A549 (cell line): ENCODE data around the gene DEF6. TPM values are rescaled to one million over a fixed set of nuclear protein-coding genes. Genes with fewer than 3 reads are reported as not detected.
"Not testable (repeated sequence)": the region's sequence is repeated elsewhere in the genome, so short reads cannot be mapped to it uniquely, and the experiment has no call there.

Experiments used
- ATAC-seq, 2 experiments: fragments of 200-7000 bp in 1 of 2; fragments of >200 bp in 1 of 2; cut with Nextera tagmentation in 1 of 2; cut with Tn5 transposase in 1 of 2; 3 replicates each; pipeline versions ENCODE4 v1.8.0 to v1.9.1; 2018 to 2020; ENCODE audit warnings: mild to moderate bottlenecking in 1 of 2, moderate library complexity in 1 of 2
- CTCF ChIA-PET: fragments of 300-600 bp; sonication (Branson Sonifier 250); formaldehyde crosslinking; extraction: SDS; loops from one replicate; lab custom pipeline; 2021; ENCODE audit warnings: antibody characterized with exemption, inconsistent platforms; lab: Yijun Ruan, JAX
- POLR2A ChIA-PET: fragments of 350-600 bp; formaldehyde crosslinking; extraction: SDS; loops from one replicate; lab custom pipeline; 2021; ENCODE audit warnings: antibody characterized with exemption, inconsistent platforms; lab: Yijun Ruan, JAX
- DNase-seq, 2 experiments: peaks; one replicate each; pipeline versions ENCODE4 v3.0.0 to v3.0.0-alpha.2; 2011 to 2016; ENCODE audit warnings: low read depth in 1 of 2, low spot score in 1 of 2
- FAIRE-seq: peaks from 2 replicates; lab custom pipeline; 2011; peaks lifted over from hg19 to GRCh38; lab: Jason Lieb, UNC
- H3K27ac ChIP-seq, 2 experiments: fragments of >200 bp; sonication (Bioruptor Twin); formaldehyde crosslinking; 3 replicates each; pipeline ENCODE4 v1.5.1; 2016 to 2017
- H3K4me1 ChIP-seq: fragments of >200 bp; sonication (Bioruptor Twin); formaldehyde crosslinking; 3 replicates; pipeline ENCODE4 v1.6.1; 2016
- H3K4me2 ChIP-seq: fragments of >200 bp; sonication (Bioruptor Twin); formaldehyde crosslinking; 3 replicates; pipeline ENCODE4 v1.6.1; 2016
- H3K4me3 ChIP-seq: fragments of >200 bp; sonication (Bioruptor Twin); formaldehyde crosslinking; 3 replicates; pipeline ENCODE4 v1.5.1; 2016
- H3K9me3 ChIP-seq: fragments of >200 bp; sonication (Bioruptor Twin); formaldehyde crosslinking; 3 replicates; pipeline ENCODE4 v1.6.1; 2016
- CHD4 ChIP-seq: fragments of 200-600 bp; sonication (generic); IDR thresholded peaks from 2 replicates; pipeline ENCODE4 v1.6.1; 2016; ENCODE audit warnings: antibody characterized with exemption, mild to moderate bottlenecking, borderline replicate concordance
- ESRRA ChIP-seq: fragments of 150-350 bp; IDR thresholded peaks from 2 replicates; pipeline ENCODE4 v1.6.1; 2014; ENCODE audit warnings: mild to moderate bottlenecking, low read length, borderline replicate concordance
- HEYL ChIP-seq: fragments of 250-450 bp; sonication (Bioruptor Pico); IDR thresholded peaks from 2 replicates; pipeline ENCODE4 v1.8.0; 2021; ENCODE audit warnings: mild to moderate bottlenecking, moderate library complexity
- HOXB5 ChIP-seq: fragments of 250-450 bp; sonication (Bioruptor Pico); IDR thresholded peaks from 2 replicates; pipeline ENCODE4 v1.5.0; 2020; ENCODE audit warnings: mild to moderate bottlenecking, moderate library complexity
- MAFK ChIP-seq: fragments of 450-650 bp; IDR thresholded peaks from 2 replicates; pipeline ENCODE4 v1.6.1; 2014; ENCODE audit not compliant: partially characterized antibody
- POLR2A ChIP-seq: IDR thresholded peaks from 2 replicates; pipeline ENCODE4 v1.6.1; 2012; ENCODE audit warnings: mild to moderate bottlenecking, low read length
- RCOR1 ChIP-seq: fragments of 150-350 bp; IDR thresholded peaks from 2 replicates; pipeline ENCODE4 v1.6.1; 2014; ENCODE audit warnings: antibody characterized with exemption, low read length, low read depth
- TFCP2L1 ChIP-seq: fragments of 250-450 bp; sonication (Bioruptor Pico); IDR thresholded peaks from 2 replicates; pipeline ENCODE4 v1.5.0; 2021; ENCODE audit warnings: mild to moderate bottlenecking
- ZFP36 ChIP-seq: fragments of 450-650 bp; IDR thresholded peaks from 2 replicates; pipeline ENCODE4 v1.6.1; 2014; ENCODE audit warnings: borderline replicate concordance; ENCODE audit not compliant: partially characterized antibody
- WGBS: methylation state at CpG from one replicate; pipeline ENCODE4 v1.1.6; 2017; ENCODE audit errors: missing lambda C conversion rate; 5-methylcytosine and 5-hydroxymethylcytosine counted together
- polyA plus RNA-seq, 4 experiments: library from polyadenylated mRNA; depleted of rRNA in 3 of 4; stranded (reverse); fragments of >200 nt; fragmentation: RNase III in 1 of 4; extraction: RNeasy Plus Mini Kit Qiagen cat#74134 plus additional on column Dnase treatment in 1 of 4; gene quantifications; 2 replicates in 3 of 4; 3 replicates in 1 of 4; pipeline ENCODE4 v1.2.3, GENCODE V29; 2011 to 2017
- TF ChIP-seq, protein P1 (sequence below): fragments of 150-350 bp; IDR thresholded peaks from 2 replicates; pipeline ENCODE4 v1.6.1; 2014; ENCODE audit warnings: low read depth, mild to moderate bottlenecking, low read length
- TF ChIP-seq, protein P2 (sequence below): fragments of >200 bp; sonication (Bioruptor Twin); formaldehyde crosslinking; IDR thresholded peaks from 3 replicates; pipeline ENCODE4 v1.5.1; 2016
- TF ChIP-seq, protein P3 (sequence below): fragments of >200 bp; sonication (Bioruptor Twin); formaldehyde crosslinking; IDR thresholded peaks from 3 replicates; pipeline ENCODE4 v1.6.1; 2016

The DEF6 gene
- polyA plus RNA-seq, 2 of the 4 experiments (the other 2 are of a cell fraction) = 0.05 TPM

DNA sequence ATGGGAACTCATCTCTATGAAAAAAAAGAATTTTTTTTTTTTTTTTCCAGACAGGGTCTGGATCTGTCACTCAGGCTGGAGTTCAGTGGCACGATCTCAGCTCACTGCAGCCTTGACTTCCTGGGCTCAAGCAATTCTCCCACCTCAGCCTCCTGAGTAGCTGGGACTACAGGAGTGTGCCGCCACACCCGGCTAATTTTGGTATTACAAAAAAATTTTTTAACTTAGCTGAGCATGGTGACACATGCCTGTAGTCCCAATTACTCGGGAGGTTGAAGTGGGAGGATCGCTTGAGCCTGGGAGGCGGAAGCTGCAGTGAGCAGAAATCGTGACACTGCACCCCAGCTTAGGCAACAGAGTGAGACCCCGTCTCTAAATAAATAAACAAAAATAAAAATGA is 7.5 kb downstream of the DEF6 start (continued):
- TF ChIP-seq, protein P1, sequence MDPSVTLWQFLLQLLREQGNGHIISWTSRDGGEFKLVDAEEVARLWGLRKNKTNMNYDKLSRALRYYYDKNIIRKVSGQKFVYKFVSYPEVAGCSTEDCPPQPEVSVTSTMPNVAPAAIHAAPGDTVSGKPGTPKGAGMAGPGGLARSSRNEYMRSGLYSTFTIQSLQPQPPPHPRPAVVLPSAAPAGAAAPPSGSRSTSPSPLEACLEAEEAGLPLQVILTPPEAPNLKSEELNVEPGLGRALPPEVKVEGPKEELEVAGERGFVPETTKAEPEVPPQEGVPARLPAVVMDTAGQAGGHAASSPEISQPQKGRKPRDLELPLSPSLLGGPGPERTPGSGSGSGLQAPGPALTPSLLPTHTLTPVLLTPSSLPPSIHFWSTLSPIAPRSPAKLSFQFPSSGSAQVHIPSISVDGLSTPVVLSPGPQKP = no peak
- TF ChIP-seq HOXB5 = no peak
- TF ChIP-seq, all 56 proteins: peak for 0

DNA sequence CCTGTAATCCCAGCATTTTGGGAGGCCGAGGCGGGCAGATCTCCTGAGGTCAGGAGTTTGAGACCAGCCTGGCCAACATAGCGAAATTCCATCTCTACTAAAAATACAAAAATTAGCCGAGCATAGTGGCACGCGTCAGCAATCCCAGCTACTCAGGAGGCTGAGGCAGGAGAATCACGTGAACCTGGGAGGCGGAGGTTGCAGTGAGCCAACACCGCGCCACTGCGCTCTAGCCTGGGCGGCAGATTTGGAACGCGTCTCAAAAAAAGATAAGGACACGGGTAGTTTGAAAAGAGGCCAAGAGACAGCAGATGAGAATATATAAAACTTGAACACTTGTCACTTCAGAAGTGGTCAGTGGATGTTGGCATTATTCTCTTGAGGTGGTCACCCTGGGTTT is 9.5 kb downstream of the DEF6 start:
- 85% methylated on average over 15 of the region's 15 CpGs for WGBS
- FAIRE-seq, ATAC-seq, H3K4me2 ChIP-seq, H3K4me3 ChIP-seq, H3K27ac ChIP-seq, DNase-seq, H3K4me1 ChIP-seq, H3K9me3 ChIP-seq, POLR2A ChIA-PET: not testable (repeated sequence)
- CTCF ChIA-PET = interaction anchor here (0.5 to 1.4 kb wide), 4 partner anchors 11 to 38 kb away, joined by 3 to 5 read pairs (median 3); no protein-coding TSS in a partner anchor

DNA sequence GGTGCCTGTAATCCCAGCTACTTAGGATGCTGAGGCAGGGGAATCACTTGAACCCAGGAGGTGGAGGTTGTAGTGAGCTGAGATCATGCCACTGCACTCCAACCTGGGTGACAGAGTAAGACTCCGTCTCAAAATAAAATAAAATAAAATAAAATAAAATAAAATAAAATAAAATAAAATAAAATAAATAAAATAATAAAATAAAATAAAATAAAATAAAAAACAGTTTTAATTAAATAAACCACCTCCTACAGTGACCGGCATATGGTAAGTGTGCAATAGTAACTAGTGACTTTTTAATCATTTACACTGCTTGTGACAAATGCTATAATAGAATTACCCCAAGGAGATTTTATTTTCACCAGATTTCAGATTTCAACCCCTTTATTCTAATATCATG is 10.9 kb downstream of the DEF6 start:
- H3K9me3 ChIP-seq, H3K4me2 ChIP-seq, FAIRE-seq, DNase-seq, POLR2A ChIA-PET, ATAC-seq, H3K27ac ChIP-seq, H3K4me3 ChIP-seq, H3K4me1 ChIP-seq: not testable (repeated sequence)
- CTCF ChIA-PET = interaction anchor here (0.6 to 1.4 kb wide), 6 partner anchors 12 to 893 kb away, joined by 3 to 5 read pairs (median 3); no protein-coding TSS in a partner anchor
- 89% methylated on average over 2 of the region's 2 CpGs for WGBS

DNA sequence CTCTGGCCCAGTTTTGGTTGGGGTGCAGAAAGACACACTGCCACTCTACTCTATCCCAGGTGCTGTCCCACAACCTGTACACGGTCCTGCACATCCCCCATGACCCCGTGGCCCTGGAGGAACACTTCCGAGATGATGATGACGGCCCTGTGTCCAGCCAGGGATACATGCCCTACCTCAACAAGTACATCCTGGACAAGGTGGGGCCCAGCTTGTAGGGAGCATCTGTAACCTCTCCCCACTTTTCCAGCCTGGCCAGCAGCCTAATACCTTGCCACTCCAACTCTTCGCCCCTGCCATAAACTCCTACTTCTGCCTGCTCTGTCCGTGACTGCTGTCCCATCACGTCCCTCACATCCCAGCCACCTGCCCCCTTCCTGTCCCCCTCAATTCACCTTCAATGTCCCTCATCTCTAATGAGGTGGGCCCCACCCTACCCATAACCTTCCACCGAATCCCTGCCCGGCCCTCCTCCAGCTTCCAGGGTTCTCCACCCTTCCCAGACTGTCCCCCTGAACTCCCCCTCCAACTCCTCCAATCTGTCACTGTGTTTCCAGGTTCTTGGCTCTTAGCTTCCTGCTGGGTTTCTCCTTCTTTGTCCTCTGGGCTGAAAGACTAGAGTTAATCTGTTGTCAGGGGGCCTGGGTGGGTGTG is 12.1 kb downstream of the DEF6 start:
- Histone ChIP-seq H3K27ac (no peak overlapping the region), H3K9me3 (no peaks in the 10 kb centered on the region), H3K4me1 (no peaks in the 10 kb centered on the region), H3K4me3 (no peak overlapping the region), H3K4me2 (no peak overlapping the region)
- 60% methylated on average over 7 of the region's 9 CpGs for WGBS
- DNase-seq (no peak), ATAC-seq (no peak), FAIRE-seq (no peak)
- no peak for TF ChIP-seq RCOR1
- TF ChIP-seq, protein P2, sequence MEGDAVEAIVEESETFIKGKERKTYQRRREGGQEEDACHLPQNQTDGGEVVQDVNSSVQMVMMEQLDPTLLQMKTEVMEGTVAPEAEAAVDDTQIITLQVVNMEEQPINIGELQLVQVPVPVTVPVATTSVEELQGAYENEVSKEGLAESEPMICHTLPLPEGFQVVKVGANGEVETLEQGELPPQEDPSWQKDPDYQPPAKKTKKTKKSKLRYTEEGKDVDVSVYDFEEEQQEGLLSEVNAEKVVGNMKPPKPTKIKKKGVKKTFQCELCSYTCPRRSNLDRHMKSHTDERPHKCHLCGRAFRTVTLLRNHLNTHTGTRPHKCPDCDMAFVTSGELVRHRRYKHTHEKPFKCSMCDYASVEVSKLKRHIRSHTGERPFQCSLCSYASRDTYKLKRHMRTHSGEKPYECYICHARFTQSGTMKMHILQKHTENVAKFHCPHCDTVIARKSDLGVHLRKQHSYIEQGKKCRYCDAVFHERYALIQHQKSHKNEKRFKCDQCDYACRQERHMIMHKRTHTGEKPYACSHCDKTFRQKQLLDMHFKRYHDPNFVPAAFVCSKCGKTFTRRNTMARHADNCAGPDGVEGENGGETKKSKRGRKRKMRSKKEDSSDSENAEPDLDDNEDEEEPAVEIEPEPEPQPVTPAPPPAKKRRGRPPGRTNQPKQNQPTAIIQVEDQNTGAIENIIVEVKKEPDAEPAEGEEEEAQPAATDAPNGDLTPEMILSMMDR = no peak
- TF ChIP-seq, protein P3, sequence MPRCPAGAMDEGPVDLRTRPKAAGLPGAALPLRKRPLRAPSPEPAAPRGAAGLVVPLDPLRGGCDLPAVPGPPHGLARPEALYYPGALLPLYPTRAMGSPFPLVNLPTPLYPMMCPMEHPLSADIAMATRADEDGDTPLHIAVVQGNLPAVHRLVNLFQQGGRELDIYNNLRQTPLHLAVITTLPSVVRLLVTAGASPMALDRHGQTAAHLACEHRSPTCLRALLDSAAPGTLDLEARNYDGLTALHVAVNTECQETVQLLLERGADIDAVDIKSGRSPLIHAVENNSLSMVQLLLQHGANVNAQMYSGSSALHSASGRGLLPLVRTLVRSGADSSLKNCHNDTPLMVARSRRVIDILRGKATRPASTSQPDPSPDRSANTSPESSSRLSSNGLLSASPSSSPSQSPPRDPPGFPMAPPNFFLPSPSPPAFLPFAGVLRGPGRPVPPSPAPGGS = no peak
- no peak for TF ChIP-seq TFCP2L1
- no peak for TF ChIP-seq MAFK
- no peak for TF ChIP-seq POLR2A
- TF ChIP-seq HEYL = no peak
- TF ChIP-seq ESRRA = no peak
- TF ChIP-seq ZFP36 = no peak
- TF ChIP-seq CHD4 = no peak
- ChIA-PET CTCF (interaction anchor here (1.0 to 1.4 kb wide), 3 partner anchors 14 to 69 kb away, joined by 3 to 4 read pairs (median 3); no protein-coding TSS in a partner anchor), POLR2A (no interaction called here)
